ENCODE results near the gene MPPED1. TPM values are rescaled to one million over a fixed set of nuclear protein-coding genes. Genes with fewer than 3 reads are reported as not detected.

MPPED1 gene
- total and polyA plus RNA-seq, 4 donors: 0.89 to 6.5 (median 4.1) TPM

GRCh38 chr22:43402128-43402527 is 9.7 kb upstream of the MPPED1 start:
- Histone ChIP-seq H3K9ac (ENCODE audit: low read depth in 1 of 2, low read length in 2 of 2) (no peak overlapping the region), H3K4me3 (ENCODE audit: low read depth in 1 of 3, low read length in 3 of 3) (no peak overlapping the region), H3K27ac (ENCODE audit: low read depth in 1 of 2, low read length in 2 of 2) (no peak overlapping the region), H3K9me3 (ENCODE audit: control insufficient read depth in 4 of 4, low read length in 3 of 4) (no peaks in the 10 kb centered on the region), H3K36me3 (ENCODE audit: control insufficient read depth in 4 of 4, insufficient read depth in 3 of 4, low read depth in 1 of 4, low read length in 3 of 4) (no peaks in the 10 kb centered on the region), H3K27me3 (ENCODE audit: control insufficient read depth in 4 of 4, insufficient read depth in 4 of 4, low read length in 3 of 4) (no peaks in the 10 kb centered on the region), H3K4me1 (ENCODE audit: control insufficient read depth in 4 of 4, insufficient read depth in 4 of 4, low read length in 3 of 4) (peaks cover 10 to 32% (median 22%) of the 10 kb centered on the region in 4 donors)
- WGBS: 47% methylated on average over 1 of the region's 1 CpG
- DNase-seq (ENCODE audit: low spot score): no peak
- TF ChIP-seq HNF4A (conservative IDR thresholded peaks at IDR 0.05) (peak in 1 of 2 donors; percentile 10), GABPA (IDR thresholded peaks at IDR 0.05 in 1 of 2, conservative IDR thresholded peaks at IDR 0.05 in 1 of 2) (no peak)

GRCh38 chr22:43404673-43405385 is 7.0 kb upstream of the MPPED1 start:
- Histone ChIP-seq H3K4me3 (ENCODE audit: low read depth in 1 of 3, low read length in 3 of 3) (no peak overlapping the region), H3K9me3 (ENCODE audit: control insufficient read depth in 4 of 4, low read length in 3 of 4) (no peaks in the 10 kb centered on the region), H3K4me1 (ENCODE audit: control insufficient read depth in 4 of 4, insufficient read depth in 4 of 4, low read length in 3 of 4) (peaks cover 5 to 34% (median 21%) of the 10 kb centered on the region in 4 donors), H3K9ac (ENCODE audit: low read depth in 1 of 2, low read length in 2 of 2) (no peak overlapping the region), H3K27ac (ENCODE audit: low read depth in 1 of 2, low read length in 2 of 2) (no peak overlapping the region), H3K27me3 (ENCODE audit: control insufficient read depth in 4 of 4, insufficient read depth in 4 of 4, low read length in 3 of 4) (no peaks in the 10 kb centered on the region), H3K36me3 (ENCODE audit: control insufficient read depth in 4 of 4, insufficient read depth in 3 of 4, low read depth in 1 of 4, low read length in 3 of 4) (no peaks in the 10 kb centered on the region)
- 86% methylated on average over 15 of the region's 15 CpGs for WGBS
- TF ChIP-seq RXRA (IDR thresholded peaks at IDR 0.05) (no peak), CTCF (IDR thresholded peaks at IDR 0.05; ENCODE audit: low read depth, low read length, missing input control) (no peak), ATF3 (IDR thresholded peaks at IDR 0.05) (no peak), ZBTB33 (IDR thresholded peaks at IDR 0.05) (no peak), RAD21 (IDR thresholded peaks at IDR 0.05) (no peak), REST (IDR thresholded peaks at IDR 0.05) (no peak), SP1 (IDR thresholded peaks at IDR 0.05) (no peak), TAF1 (conservative IDR thresholded peaks at IDR 0.05) (no peak), HNF4G (IDR thresholded peaks at IDR 0.05) (no peak)
- no peak for DNase-seq (ENCODE audit: low spot score)

Data from liver (tissue), 9 donors.